BLaER1 treated with 17β-estradiol and CSF1 and Interleukin-3, amounts not matched to agents 10 nM and 100 nM (cell line): Measurements from ENCODE around the gene ATG10.

Experiments
- H3K27ac ChIP-seq, 11 experiments: shearing (Covaris generic); formaldehyde crosslinking; 2 replicates each; pipeline ENCODE4 v1.8.1; 2022
- H3K27me3 ChIP-seq, 11 experiments: shearing (Covaris generic); formaldehyde crosslinking; 2 replicates each; pipeline ENCODE4 v1.8.1; 2022
- H3K36me3 ChIP-seq, 11 experiments: shearing (Covaris generic); formaldehyde crosslinking; 2 replicates each; pipeline ENCODE4 v1.8.1; 2022
- H3K4me1 ChIP-seq, 10 experiments: shearing (Covaris generic); formaldehyde crosslinking; 2 replicates each; pipeline ENCODE4 v1.8.1; 2022
- H3K4me2 ChIP-seq, 11 experiments: shearing (Covaris generic); formaldehyde crosslinking; 2 replicates each; pipeline ENCODE4 v1.8.1; 2022
- H3K4me3 ChIP-seq, 10 experiments: shearing (Covaris generic); formaldehyde crosslinking; 2 replicates each; pipeline ENCODE4 v1.8.1; 2022
- H3K9ac ChIP-seq, 11 experiments: shearing (Covaris generic); formaldehyde crosslinking; 2 replicates each; pipeline ENCODE4 v1.8.1; 2022
- H3K9me3 ChIP-seq, 11 experiments: shearing (Covaris generic); formaldehyde crosslinking; replicated peaks in 1 of 11; 2 replicates each; pipeline ENCODE4 v1.8.1; 2022
- H4K20me1 ChIP-seq, 11 experiments: shearing (Covaris generic); formaldehyde crosslinking; 2 replicates each; pipeline ENCODE4 v1.8.1; 2022
- Cebpa-rat ChIP-seq, 11 experiments: shearing (Covaris generic); IDR thresholded peaks; 2 replicates each; pipeline ENCODE4 v1.8.1; 2022

ATG10 gene

GRCh38 chr5:81971712-81972491 lies at the start of gene ATG10:
Gene ATG10 (plus strand): TSS chr5:81972023. CDS start chr5:81987571, 15,548 bp downstream.
- Histone ChIP-seq H4K20me1 (no peaks in the 10 kb centered on the region), H3K27me3 (no peaks in the 10 kb centered on the region), H3K27ac (peak within 1 kb of the TSS; percentile 94 to 99 (median 99)), H3K9ac (peak within 1 kb of the TSS; percentile 92 to 100 (median 99)), H3K4me1 (peaks cover 10 to 31% (median 18%) of the 10 kb centered on the region in 10 experiments; a peak in 19 of 20 replicates), H3K36me3 (peaks cover 7 to 12% (median 9%) of the 10 kb centered on the region in 11 experiments; a peak in 20 of 22 replicates), H3K4me2 (peak within 1 kb of the TSS; percentile 73 to 91 (median 81)), H3K4me3 (peak within 1 kb of the TSS; percentile 64 to 88 (median 80)), H3K9me3 (peaks cover 0 to 9% (median 0%) of the 10 kb centered on the region in 11 experiments; a peak in 2 of 22 replicates)
- no peak for TF ChIP-seq Cebpa-rat (IDR thresholded peaks at IDR 0.05)

DNA sequence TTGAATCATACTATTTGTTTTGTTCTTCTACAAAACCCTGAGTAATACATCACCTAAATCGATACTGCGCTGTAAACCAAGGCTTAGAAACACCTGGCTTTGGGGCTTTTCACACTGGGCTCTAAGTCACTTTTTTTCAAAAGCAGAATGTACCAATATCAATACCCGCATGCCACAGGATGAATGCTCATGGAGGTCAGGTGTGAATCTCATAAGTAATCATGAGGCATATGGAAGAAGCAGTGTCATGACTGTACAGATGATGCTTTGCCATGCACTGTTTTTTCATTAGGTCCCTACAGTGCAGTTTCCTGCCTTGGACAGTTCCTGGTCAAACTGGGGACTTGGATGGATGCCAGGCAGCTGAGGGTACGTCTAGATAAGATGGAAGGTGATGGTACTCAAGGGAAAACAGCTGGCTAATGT lies 49.0 kb upstream of the ATG10 start:
- Histone ChIP-seq H3K4me3 (no peak overlapping the region), H3K27me3 (no peaks in the 10 kb centered on the region), H3K4me2 (no peak overlapping the region), H3K9ac (no peak overlapping the region), H3K4me1 (no peaks in the 10 kb centered on the region), H3K27ac (no peak overlapping the region), H3K9me3 (peaks cover 0 to 16% (median 12%) of the 10 kb centered on the region in 11 experiments; a peak in 14 of 22 replicates), H3K36me3 (no peaks in the 10 kb centered on the region), H4K20me1 (no peaks in the 10 kb centered on the region)
- TF ChIP-seq Cebpa-rat (IDR thresholded peaks at IDR 0.05) = no peak

DNA sequence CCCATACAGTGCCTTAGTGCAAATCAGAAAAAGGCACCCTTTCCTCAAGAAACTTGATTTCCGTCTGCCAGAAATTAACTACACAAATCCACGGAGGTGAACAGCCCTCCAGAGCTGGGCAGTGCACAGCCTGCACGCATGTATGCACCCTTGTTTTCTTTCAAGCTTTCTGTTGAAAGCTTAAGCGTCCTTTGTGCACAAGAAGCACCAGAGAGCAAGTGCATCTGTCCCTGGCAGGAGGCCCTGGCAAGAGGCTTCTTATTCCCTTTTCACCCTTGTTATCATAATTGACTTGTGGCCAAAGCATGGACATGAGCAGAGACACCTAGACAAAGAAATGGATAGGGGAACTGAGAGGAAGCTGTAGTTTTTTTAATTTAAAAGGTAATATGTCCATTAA lies 47.4 kb upstream of the ATG10 start:
- no peak overlapping the region for H3K4me3 ChIP-seq
- no peaks in the 10 kb centered on the region for H3K4me1 ChIP-seq
- TF ChIP-seq Cebpa-rat (IDR thresholded peaks at IDR 0.05) = no peak
- H3K27me3 ChIP-seq = no peaks in the 10 kb centered on the region
- H3K36me3 ChIP-seq = no peaks in the 10 kb centered on the region
- no peak overlapping the region for H3K27ac ChIP-seq
- H3K9me3 ChIP-seq = peaks cover 0 to 18% (median 12%) of the 10 kb centered on the region in 11 experiments; a peak in 14 of 22 replicates
- no peaks in the 10 kb centered on the region for H4K20me1 ChIP-seq
- H3K9ac ChIP-seq = no peak overlapping the region
- no peak overlapping the region for H3K4me2 ChIP-seq

- Histone ChIP-seq H3K36me3 (no peaks in the 10 kb centered on the region), H3K9me3 (peaks cover 0 to 18% (median 12%) of the 10 kb centered on the region in 11 experiments; a peak in 14 of 22 replicates), H3K4me2 (no peak overlapping the region), H3K4me1 (no peaks in the 10 kb centered on the region), H3K4me3 (no peak overlapping the region), H3K9ac (no peak overlapping the region), H4K20me1 (no peaks in the 10 kb centered on the region), H3K27me3 (no peaks in the 10 kb centered on the region), H3K27ac (no peak overlapping the region)
- no peak for TF ChIP-seq Cebpa-rat (IDR thresholded peaks at IDR 0.05)
Measured at GRCh38 chr5:81925009-81925408, 46.8 kb upstream of the ATG10 start.

- Histone ChIP-seq H3K9me3 (peaks cover 0 to 9% (median 3%) of the 10 kb centered on the region in 11 experiments; a peak in 8 of 22 replicates), H3K4me2 (no peak overlapping the region), H3K27me3 (no peaks in the 10 kb centered on the region), H3K36me3 (no peaks in the 10 kb centered on the region), H3K27ac (no peak overlapping the region), H3K4me1 (no peaks in the 10 kb centered on the region), H3K9ac (no peak overlapping the region), H4K20me1 (no peaks in the 10 kb centered on the region), H3K4me3 (no peak overlapping the region)
- TF ChIP-seq Cebpa-rat (IDR thresholded peaks at IDR 0.05) = no peak
Measured at GRCh38 chr5:81925981-81926380, 45.8 kb upstream of the ATG10 start.

DNA sequence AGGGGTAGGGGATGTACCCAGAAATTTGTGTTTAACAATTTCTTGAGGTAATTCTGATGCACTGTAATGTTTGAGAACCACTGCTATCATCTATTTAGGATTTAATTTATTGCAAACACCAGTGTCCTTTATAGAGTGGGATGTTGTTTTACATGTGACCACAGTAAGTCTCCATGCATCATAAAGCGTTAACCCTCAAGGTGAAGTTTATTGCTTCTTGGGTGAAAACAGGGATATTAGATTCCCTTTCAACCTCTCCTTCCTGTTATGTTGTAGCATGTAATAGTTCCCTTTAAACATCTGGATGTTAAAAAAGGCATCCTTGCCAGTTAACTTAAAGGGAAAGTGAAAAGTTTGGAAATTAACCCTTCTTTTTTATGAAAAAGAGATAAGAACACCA lies 35.8 kb upstream of the ATG10 start:
- no peaks in the 10 kb centered on the region for H3K27me3 ChIP-seq
- no peaks in the 10 kb centered on the region for H3K4me1 ChIP-seq
- no peak overlapping the region for H3K4me3 ChIP-seq
- no peaks in the 10 kb centered on the region for H4K20me1 ChIP-seq
- TF ChIP-seq Cebpa-rat (IDR thresholded peaks at IDR 0.05) = no peak
- H3K9me3 ChIP-seq = peaks cover 12 to 21% (median 16%) of the 10 kb centered on the region in 11 experiments
- no peak overlapping the region for H3K27ac ChIP-seq
- no peak overlapping the region for H3K4me2 ChIP-seq
- no peaks in the 10 kb centered on the region; a peak in 1 of 22 replicates for H3K36me3 ChIP-seq
- no peak overlapping the region for H3K9ac ChIP-seq

DNA sequence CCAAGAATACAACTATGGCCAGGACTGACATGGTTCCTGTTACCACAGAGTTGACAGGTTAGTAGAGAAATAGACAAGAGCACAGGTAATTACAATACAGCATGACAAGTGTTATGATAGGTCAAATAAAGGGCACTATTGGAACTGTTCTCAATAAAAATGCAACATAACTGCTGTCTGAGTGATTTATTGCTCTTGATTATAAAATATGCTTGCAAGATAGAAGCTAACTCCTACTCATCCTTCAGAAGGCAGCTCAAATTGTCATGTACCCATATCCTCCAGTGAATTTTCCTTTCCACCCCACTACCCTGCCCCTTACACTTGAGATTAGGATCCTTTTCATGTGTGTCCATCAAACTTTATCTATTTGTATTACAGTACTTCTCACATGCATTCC lies 35.1 kb upstream of the ATG10 start:
- Histone ChIP-seq H3K9me3 (peaks cover 19 to 28% (median 23%) of the 10 kb centered on the region in 11 experiments), H3K4me2 (no peak overlapping the region), H3K27me3 (no peaks in the 10 kb centered on the region), H3K4me3 (no peak overlapping the region), H3K36me3 (no peaks in the 10 kb centered on the region; a peak in 1 of 22 replicates), H3K27ac (no peak overlapping the region), H4K20me1 (no peaks in the 10 kb centered on the region), H3K9ac (no peak overlapping the region), H3K4me1 (no peaks in the 10 kb centered on the region)
- no peak for TF ChIP-seq Cebpa-rat (IDR thresholded peaks at IDR 0.05)

DNA sequence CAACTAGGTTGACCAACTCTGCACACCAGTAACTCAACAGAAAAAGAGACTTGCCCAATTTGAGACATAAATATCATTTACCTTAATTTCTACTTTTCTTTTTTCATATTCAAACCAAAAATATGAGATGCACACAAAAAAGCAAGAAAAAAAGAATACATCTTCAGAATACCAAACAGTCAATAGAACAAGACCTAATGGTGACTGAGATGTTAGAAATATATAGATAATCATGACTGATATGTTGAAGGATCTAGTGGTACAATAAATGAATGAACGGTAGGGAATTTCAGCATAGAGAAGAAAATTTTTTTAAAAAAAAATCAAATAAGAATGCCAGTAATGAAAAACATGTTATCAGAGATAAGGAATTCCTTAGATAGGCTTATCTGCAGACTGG lies 29.1 kb upstream of the ATG10 start:
- no peaks in the 10 kb centered on the region for H3K4me1 ChIP-seq
- no peak overlapping the region for H3K4me2 ChIP-seq
- H4K20me1 ChIP-seq = no peaks in the 10 kb centered on the region
- H3K36me3 ChIP-seq = no peaks in the 10 kb centered on the region; a peak in 1 of 22 replicates
- no peak for TF ChIP-seq Cebpa-rat (IDR thresholded peaks at IDR 0.05)
- no peak overlapping the region for H3K27ac ChIP-seq
- no peak overlapping the region for H3K4me3 ChIP-seq
- no peaks in the 10 kb centered on the region for H3K27me3 ChIP-seq
- peaks cover 36 to 57% (median 48%) of the 10 kb centered on the region in 11 experiments for H3K9me3 ChIP-seq
- H3K9ac ChIP-seq = no peak overlapping the region

DNA sequence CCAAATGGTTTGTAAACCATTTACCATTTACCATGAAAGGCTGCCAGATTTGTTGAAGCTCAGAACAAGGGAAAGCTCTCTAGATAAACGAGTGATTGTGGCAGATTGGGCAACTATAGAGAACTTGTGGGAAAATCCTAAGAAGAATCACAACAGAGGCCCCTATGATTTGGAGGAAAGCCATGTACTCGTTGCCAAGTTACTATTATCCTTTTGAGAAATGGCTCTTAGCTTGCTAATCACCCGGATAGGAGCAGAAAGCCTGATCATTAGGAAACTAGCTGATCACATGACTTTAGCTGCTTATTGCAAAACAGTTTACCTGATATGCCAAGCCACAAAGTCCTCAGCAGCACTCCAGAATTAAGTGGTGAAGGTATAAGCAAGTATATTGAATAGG lies 23.5 kb upstream of the ATG10 start:
- no peaks in the 10 kb centered on the region for H4K20me1 ChIP-seq
- no peak overlapping the region for H3K9ac ChIP-seq
- no peak overlapping the region for H3K27ac ChIP-seq
- no peaks in the 10 kb centered on the region for H3K36me3 ChIP-seq
- TF ChIP-seq Cebpa-rat (IDR thresholded peaks at IDR 0.05) = no peak
- H3K4me3 ChIP-seq = no peak overlapping the region
- H3K4me2 ChIP-seq = no peak overlapping the region
- no peaks in the 10 kb centered on the region for H3K27me3 ChIP-seq
- peaks cover 0 to 16% (median 12%) of the 10 kb centered on the region in 11 experiments; a peak in 13 of 22 replicates for H3K9me3 ChIP-seq
- H3K4me1 ChIP-seq = no peaks in the 10 kb centered on the region

DNA sequence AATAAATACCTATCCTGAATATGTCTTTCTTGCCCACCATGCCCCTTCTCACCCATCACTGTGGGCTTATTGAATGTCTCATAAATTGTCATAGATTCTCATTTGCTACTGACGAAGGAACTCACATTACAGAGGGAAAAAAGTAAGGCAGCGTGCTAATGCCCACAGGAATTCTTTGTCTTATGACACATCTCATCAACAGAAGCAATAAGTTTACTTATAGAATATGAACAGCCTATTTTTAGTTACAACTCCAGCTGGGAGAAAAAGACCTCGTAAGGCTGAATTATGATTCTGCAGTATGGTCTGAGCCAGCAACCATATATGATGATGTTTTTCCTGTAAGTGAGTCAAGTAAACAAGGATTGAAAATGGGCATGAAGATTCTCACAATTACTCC lies 22.4 kb upstream of the ATG10 start:
- no peak for TF ChIP-seq Cebpa-rat (IDR thresholded peaks at IDR 0.05)
- Histone ChIP-seq H3K4me1 (no peaks in the 10 kb centered on the region), H3K27me3 (no peaks in the 10 kb centered on the region), H3K9ac (no peak overlapping the region), H4K20me1 (no peaks in the 10 kb centered on the region), H3K4me2 (no peak overlapping the region), H3K9me3 (peaks cover 0 to 13% (median 4%) of the 10 kb centered on the region in 11 experiments; a peak in 7 of 22 replicates), H3K36me3 (no peaks in the 10 kb centered on the region), H3K4me3 (no peak overlapping the region), H3K27ac (no peak overlapping the region)
